Measurements from ENCODE around the gene E2F3. TPM values are rescaled to one million over a fixed set of nuclear protein-coding genes. Genes with fewer than 3 reads are reported as not detected.

Gene E2F3
- total RNA-seq, 4 donors from 2014 or later: 3.5 to 5.1 (median 4.0) TPM

- DNase-seq (ENCODE audit: low spot score in 2 of 2): peak; percentile 76 to 91
- 1 to 2% methylated on average over 31 of the region's 31 CpGs for WGBS, 2 donors
- Histone ChIP-seq H3K9me3 (no peaks in the 10 kb centered on the region), H3K36me3 (peaks cover 0 to 7% (median 0%) of the 10 kb centered on the region in 3 donors), H3K4me1 (peaks cover 0 to 31% (median 9%) of the 10 kb centered on the region in 4 donors), H3K27me3 (no peaks in the 10 kb centered on the region), H3K27ac (peak within 1 kb of the TSS; percentile 22 to 91 (median 84)), H3K4me3 (peak within 1 kb of the TSS; percentile 74 to 90 (median 76))
- TF ChIP-seq CTCF (IDR thresholded peaks at IDR 0.05) (peak in 1 of 5 experiments; percentile 30), POLR2A (IDR thresholded peaks at IDR 0.05) (peak in 1 of 2 donors; percentile 42), EP300 (IDR thresholded peaks at IDR 0.05) (peak; percentile 58 to 96)
Observed at GRCh38 chr6:20534295-20535262, 132.9 kb downstream of the E2F3 start, which contains the start of gene CDKAL1. Gene CDKAL1 (plus strand): TSS chr6:20534457. CDS start chr6:20546351, 11,894 bp downstream.

DNA sequence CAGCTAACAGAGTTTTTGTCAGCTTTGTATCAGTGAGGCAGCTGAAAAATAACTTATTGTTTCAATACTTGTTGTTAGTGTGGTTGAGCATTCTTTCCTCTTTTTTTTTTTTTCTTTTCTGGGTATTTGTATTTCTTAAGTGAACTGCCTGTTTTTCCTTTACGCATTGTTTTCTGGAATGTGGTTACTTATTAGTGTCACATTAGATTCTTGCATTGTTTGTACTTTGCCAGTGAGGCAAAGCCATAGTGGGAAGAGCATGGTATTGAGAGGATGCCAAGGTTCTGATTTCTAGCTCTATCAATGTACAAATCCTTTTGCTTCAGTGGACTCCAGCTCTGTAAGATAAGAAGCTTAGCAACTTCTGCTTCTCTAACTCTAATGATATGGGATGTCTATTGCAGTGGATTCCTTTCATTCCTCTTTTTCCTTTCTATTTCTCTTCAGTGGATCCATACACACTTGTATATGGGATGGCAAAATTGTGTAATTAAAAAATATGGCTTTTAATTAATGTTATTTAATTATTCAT is 136.5 kb downstream of the E2F3 start:
- TF ChIP-seq POLR2A (IDR thresholded peaks at IDR 0.05) (no peak), CTCF (IDR thresholded peaks at IDR 0.05) (no peak), EP300 (IDR thresholded peaks at IDR 0.05) (no peak)
- H3K4me1 ChIP-seq: peaks cover 0 to 47% (median 10%) of the 10 kb centered on the region in 4 donors
- 37 to 100% methylated on average over 1 of the region's 1 CpG for WGBS, 2 donors

GRCh38 chr6:20538907-20539306 is 137.2 kb downstream of the E2F3 start:
- TF ChIP-seq CTCF (IDR thresholded peaks at IDR 0.05) (no peak), EP300 (IDR thresholded peaks at IDR 0.05) (no peak), POLR2A (IDR thresholded peaks at IDR 0.05) (no peak)
- Histone ChIP-seq H3K27me3 (no peaks in the 10 kb centered on the region), H3K9me3 (no peaks in the 10 kb centered on the region), H3K4me3 (no peak overlapping the region), H3K36me3 (peaks cover 0 to 30% (median 0%) of the 10 kb centered on the region in 3 donors), H3K4me1 (peaks cover 0 to 45% (median 11%) of the 10 kb centered on the region in 4 donors), H3K27ac (no peak overlapping the region)
- DNase-seq (ENCODE audit: low spot score in 2 of 2): no peak
- WGBS, 2 donors: 85 to 92% methylated on average over 4 of the region's 4 CpGs

More for the DNA sequence above, 136.5 kb downstream of the E2F3 start:
- Histone ChIP-seq H3K4me3 (no peak overlapping the region), H3K36me3 (peaks cover 0 to 30% (median 0%) of the 10 kb centered on the region in 3 donors), H3K27me3 (no peaks in the 10 kb centered on the region), H3K9me3 (no peaks in the 10 kb centered on the region), H3K27ac (no peak overlapping the region)
- no peak for DNase-seq (ENCODE audit: low spot score in 2 of 2)

DNA sequence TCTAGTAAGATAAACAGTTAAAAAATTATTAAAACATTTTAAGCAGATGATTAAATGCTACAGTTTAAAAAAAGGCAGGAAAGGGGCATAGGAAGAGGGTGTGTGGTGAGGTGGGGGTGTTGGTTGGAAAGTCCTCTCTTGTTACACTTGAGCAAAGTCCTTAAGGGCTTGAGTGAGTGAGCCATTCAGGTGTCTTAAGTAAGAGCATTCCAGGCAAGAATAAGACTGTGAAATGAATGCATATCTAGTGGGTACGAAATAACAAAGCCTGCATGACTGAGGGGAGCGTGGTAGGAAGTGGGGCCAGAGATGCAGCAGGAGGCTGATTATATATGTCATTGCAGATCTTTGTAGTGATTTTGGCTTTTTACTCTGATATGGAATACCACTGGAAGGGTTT is 137.7 kb downstream of the E2F3 start:
- H3K27ac ChIP-seq: no peak overlapping the region
- no peak for TF ChIP-seq EP300 (IDR thresholded peaks at IDR 0.05)
- TF ChIP-seq POLR2A (IDR thresholded peaks at IDR 0.05): no peak
- no peak for TF ChIP-seq CTCF (IDR thresholded peaks at IDR 0.05)
- no peak overlapping the region for H3K4me3 ChIP-seq
- peaks cover 0 to 44% (median 11%) of the 10 kb centered on the region in 4 donors for H3K4me1 ChIP-seq
- no peak for DNase-seq (ENCODE audit: low spot score in 2 of 2)
- WGBS, 2 donors: 95 to 96% methylated on average over 2 of the region's 2 CpGs
- H3K27me3 ChIP-seq: no peaks in the 10 kb centered on the region
- no peaks in the 10 kb centered on the region for H3K9me3 ChIP-seq
- peaks cover 0 to 30% (median 0%) of the 10 kb centered on the region in 3 donors for H3K36me3 ChIP-seq
